HepG2 (cell line): ENCODE measurements around the gene TASP1. TPM values are rescaled to one million over a fixed set of nuclear protein-coding genes. Genes with fewer than 3 reads are reported as not detected.
A peak's percentile ranks its signal among the peaks of the same experiment; 100 is the strongest.

Experiments used
- ARNT ChIP-seq: fragments of 450-650 bp; IDR thresholded peaks from 2 replicates; pipeline ENCODE4 v1.6.1; 2017
- ATF6 ChIP-seq: sonication (generic); formaldehyde crosslinking; conservative IDR thresholded peaks from 2 replicates; pipeline ENCODE4 v1.4.0; 2020; ENCODE audit warnings: missing genetic modification reagents
- JUND ChIP-seq: sonication (generic); formaldehyde crosslinking; IDR thresholded peaks from 2 replicates; pipeline ENCODE4 v1.8.0; 2022; ENCODE audit warnings: mild to moderate bottlenecking, missing genetic modification reagents
- MED1 ChIP-seq: sonication (generic); formaldehyde crosslinking; IDR thresholded peaks from 2 replicates; pipeline ENCODE4 v1.4.0; 2020; ENCODE audit warnings: missing genetic modification reagents
- MYPOP ChIP-seq: sonication (generic); formaldehyde crosslinking; IDR thresholded peaks from 2 replicates; pipeline ENCODE4 v1.8.1; 2023; ENCODE audit warnings: mild to moderate bottlenecking, moderate library complexity, missing genetic modification reagents
- PAF1 ChIP-seq: IDR thresholded peaks from 2 replicates; pipeline ENCODE4 v1.6.1; 2016; ENCODE audit warnings: missing genetic modification reagents, missing compliant biosample characterization
- SMAD3 ChIP-seq: sonication (generic); formaldehyde crosslinking; IDR thresholded peaks from 2 replicates; pipeline ENCODE4 v1.4.0; 2020; ENCODE audit warnings: missing genetic modification reagents
- SNAPC5 ChIP-seq: sonication (generic); formaldehyde crosslinking; IDR thresholded peaks from 2 replicates; pipeline ENCODE4 v1.8.1; 2023; ENCODE audit warnings: mild to moderate bottlenecking, missing genetic modification reagents, borderline replicate concordance
- SOX6 ChIP-seq, 2 experiments: fragments of 450-650 bp in 1 of 2; sonication (generic) in 1 of 2; formaldehyde crosslinking in 1 of 2; IDR thresholded peaks; 2 replicates each; pipeline versions ENCODE4 v1.4.0 to v1.6.1; 2017 to 2020; ENCODE audit warnings: antibody characterized with exemption in 1 of 2, mild to moderate bottlenecking in 1 of 2, missing genetic modification reagents in 1 of 2
- TFAP4 ChIP-seq: sonication (generic); IDR thresholded peaks from 2 replicates; pipeline ENCODE4 v1.6.1; 2016; ENCODE audit warnings: low read depth, borderline replicate concordance
- TFDP2 ChIP-seq: sonication (generic); formaldehyde crosslinking; IDR thresholded peaks from 2 replicates; pipeline ENCODE4 v1.4.0; 2020; ENCODE audit warnings: missing genetic modification reagents
- TIGD3 ChIP-seq: sonication (generic); formaldehyde crosslinking; IDR thresholded peaks from 2 replicates; pipeline ENCODE4 v1.5.1; 2020; ENCODE audit warnings: mild to moderate bottlenecking, missing genetic modification reagents, borderline replicate concordance
- TOE1 ChIP-seq: sonication (generic); formaldehyde crosslinking; IDR thresholded peaks from 2 replicates; pipeline ENCODE4 v1.4.0; 2020; ENCODE audit warnings: mild to moderate bottlenecking, missing genetic modification reagents
- ZBTB7B ChIP-seq: sonication (generic); formaldehyde crosslinking; IDR thresholded peaks from 2 replicates; pipeline ENCODE4 v1.4.0; 2020; ENCODE audit warnings: missing genetic modification reagents
- ZNF18 ChIP-seq: sonication (generic); formaldehyde crosslinking; IDR thresholded peaks from 2 replicates; pipeline ENCODE4 v1.8.0; 2022; ENCODE audit warnings: mild to moderate bottlenecking, missing genetic modification reagents; ENCODE audit not compliant: insufficient replicate concordance
- ZNF335 ChIP-seq: sonication (generic); formaldehyde crosslinking; IDR thresholded peaks from 2 replicates; pipeline ENCODE4 v1.4.0; 2020; ENCODE audit warnings: missing genetic modification reagents
- ZNF589 ChIP-seq: sonication (generic); formaldehyde crosslinking; conservative IDR thresholded peaks from 2 replicates; pipeline ENCODE4 v1.8.0; 2022; ENCODE audit warnings: mild to moderate bottlenecking, moderate library complexity, missing genetic modification reagents
- polyA plus RNA-seq, 8 experiments: library from polyadenylated mRNA; depleted of rRNA in 3 of 8; stranded (reverse) in 7 of 8; unstranded in 1 of 8; fragments of >200 nt; fragmentation: Illumina TruSeq in 4 of 8; extraction: Trizol in 4 of 8; gene quantifications; 2 replicates each; pipeline versions ENCODE4 v1.2.1 to v1.2.3, GENCODE V29; 2011 to 2016; ENCODE audit warnings: low read depth in 4 of 8, missing spikeins in 1 of 8, mixed read lengths in 1 of 8; ENCODE audit not compliant: insufficient read depth in 1 of 8
- total RNA-seq, 5 experiments: library from RNA; depleted of rRNA; stranded (reverse); fragments of >200 nt; fragmentation: Illumina TruSeq; extraction: Trizol; gene quantifications; 2 replicates each; pipeline ENCODE4 v1.2.3, GENCODE V29; 2016; ENCODE audit warnings: low read depth in 1 of 5

The TASP1 gene
- total and polyA plus RNA-seq, 2 of the 13 experiments (the other 11 are each of a cell fraction or from before 2014, with no cell fraction given), result 10.0 to 25.2 TPM

- TF ChIP-seq TIGD3 (CRISPR knock-in tag) (no peak), ARNT (no peak), MYPOP (CRISPR knock-in tag) (no peak; the same call in 1 of the 2 replicates), JUND (CRISPR knock-in tag) (0 out of 2 replicates have a peak, but pooled peaks have one; percentile 74), PAF1 (CRISPR knock-in tag) (no peak), SOX6 (IDR thresholded peaks at IDR 0.05) (no peak), SOX6 (CRISPR knock-in tag; IDR thresholded peaks at IDR 0.05) (peak; percentile 31; the same call in 1 of the 2 replicates), ZBTB7B (no peak), MED1 (CRISPR knock-in tag) (peak; percentile 62; the same call in 1 of the 2 replicates), SMAD3 (CRISPR knock-in tag) (peak; percentile 46; the same call in 1 of the 2 replicates), TFDP2 (CRISPR knock-in tag) (no peak), ZNF589 (no peak), TFAP4 (peak; percentile 96), ATF6 (no peak), ZNF335 (CRISPR knock-in tag) (no peak), SNAPC5 (CRISPR knock-in tag) (no peak), ZNF18 (no peak), TOE1 (CRISPR knock-in tag) (no peak)
Measured at GRCh38 chr20:13422637-13423036, 216.1 kb downstream of the TASP1 start (continued).
